Small intestine (tissue), 7 donors: ENCODE results near the gene TMEM132A. TPM values are rescaled to one million over a fixed set of nuclear protein-coding genes. Genes with fewer than 3 reads are reported as not detected.

Experiments used
- DNase-seq, 2 donors: peaks; one replicate each; pipeline versions ENCODE4 v3.0.0 to v3.0.0-alpha.2; 2013
- FAIRE-seq: peaks from 2 replicates; lab custom pipeline; 2012; peaks lifted over from hg19 to GRCh38; lab: Jason Lieb, UNC
- H3K27ac ChIP-seq, 3 donors: one replicate each; pipeline ENCODE4 v1.5.1; 2013; ENCODE audit warnings: low read length in 2 of 3, mild to moderate bottlenecking in 2 of 3, control low read depth in 1 of 3, inconsistent platforms in 1 of 3, low read depth in 1 of 3, moderate library complexity in 1 of 3
- H3K27me3 ChIP-seq, 3 donors: one replicate each; pipeline ENCODE4 v1.6.1; 2013; ENCODE audit warnings: low read length in 3 of 3, inconsistent platforms in 1 of 3; ENCODE audit not compliant: control insufficient read depth in 3 of 3, insufficient read depth in 3 of 3
- H3K36me3 ChIP-seq, 3 donors: one replicate each; pipeline ENCODE4 v1.6.1; 2013; ENCODE audit warnings: low read length in 3 of 3, inconsistent platforms in 1 of 3, low read depth in 1 of 3, mild to moderate bottlenecking in 1 of 3, moderate library complexity in 1 of 3; ENCODE audit not compliant: control insufficient read depth in 3 of 3, insufficient read depth in 2 of 3
- H3K4me1 ChIP-seq, 3 donors: one replicate each; pipeline ENCODE4 v1.6.1; 2013; ENCODE audit warnings: low read length in 2 of 3, inconsistent platforms in 1 of 3, low read depth in 1 of 3, mild to moderate bottlenecking in 1 of 3, moderate library complexity in 1 of 3; ENCODE audit not compliant: control insufficient read depth in 3 of 3, insufficient read depth in 2 of 3
- H3K4me3 ChIP-seq, 3 donors: one replicate each; pipeline ENCODE4 v1.5.1; 2013; ENCODE audit warnings: low read length in 3 of 3, control low read depth in 1 of 3, inconsistent platforms in 1 of 3, low read depth in 1 of 3, mild to moderate bottlenecking in 1 of 3, moderate library complexity in 1 of 3
- H3K9me3 ChIP-seq, 2 donors: one replicate each; pipeline ENCODE4 v1.6.1; 2013; ENCODE audit warnings: low read depth in 1 of 2, low read length in 1 of 2; ENCODE audit not compliant: control insufficient read depth in 2 of 2, insufficient read depth in 1 of 2
- WGBS, 3 donors: extraction: QIAGEN DNeasy Blood & Tissue Kit; methylation state at CpG; one replicate each; pipeline ENCODE4 v1.1.7; 2013; 5-methylcytosine and 5-hydroxymethylcytosine counted together
- polyA plus RNA-seq, 4 donors: library from polyadenylated mRNA; stranded (reverse) in 3 of 4; unstranded in 1 of 4; fragments of 200-250 nt in 3 of 4; fragments of 120-200 nt in 1 of 4; gene quantifications; one replicate each; pipeline versions ENCODE4 v1.2.1 to v1.2.3, GENCODE V29; 2013
- donor health status: healthy with polysubstance abuse.
- donor health status: control.
- donor health status: control.
- donor health status: Bipolar disorder and iron deficiency.
- donor health status: healthy.

The TMEM132A gene
- polyA plus RNA-seq, 4 donors: 0.89 to 8.6 (median 4.0) TPM

- FAIRE-seq (no peak), DNase-seq (no peak)
- no peaks in the 10 kb centered on the region for H3K9me3 ChIP-seq
- peaks cover 0 to 12% (median 0%) of the 10 kb centered on the region in 3 donors for H3K27me3 ChIP-seq
- H3K4me1 ChIP-seq: peaks cover 4 to 13% (median 7%) of the 10 kb centered on the region in 3 donors
- peaks cover 11 to 46% (median 14%) of the 10 kb centered on the region in 3 donors for H3K36me3 ChIP-seq
- H3K4me3 ChIP-seq: no peak overlapping the region
- WGBS, 3 donors: 84 to 90% (median 90%) methylated on average over 23 of the region's 23 CpGs
- no peak overlapping the region for H3K27ac ChIP-seq
Measured at GRCh38 chr11:60921777-60922335, 2.4 kb upstream of the TMEM132A start.

- no peak for DNase-seq
- no peak for FAIRE-seq
- Histone ChIP-seq H3K36me3 (peaks cover 11 to 54% (median 14%) of the 10 kb centered on the region in 3 donors), H3K4me1 (peaks cover 4 to 13% (median 4%) of the 10 kb centered on the region in 3 donors), H3K4me3 (no peak overlapping the region), H3K27me3 (peaks cover 0 to 12% (median 0%) of the 10 kb centered on the region in 3 donors), H3K27ac (no peak overlapping the region), H3K9me3 (no peaks in the 10 kb centered on the region)
- WGBS, 3 donors: 86 to 96% (median 88%) methylated on average over 6 of the region's 6 CpGs
Measured at GRCh38 chr11:60922906-60923305, 1.4 kb upstream of the TMEM132A start.

- WGBS, 3 donors: 83 to 85% (median 85%) methylated on average over 5 of the region's 5 CpGs
- DNase-seq (no peak), FAIRE-seq (no peak)
- Histone ChIP-seq H3K27me3 (peaks cover 0 to 12% (median 0%) of the 10 kb centered on the region in 3 donors), H3K27ac (no peak overlapping the region), H3K9me3 (no peaks in the 10 kb centered on the region), H3K36me3 (peaks cover 11 to 56% (median 14%) of the 10 kb centered on the region in 3 donors), H3K4me1 (peaks cover 4 to 13% (median 4%) of the 10 kb centered on the region in 3 donors), H3K4me3 (no peak overlapping the region)
Measured at GRCh38 chr11:60923326-60923725, 934 bp upstream of the TMEM132A start.

DNA sequence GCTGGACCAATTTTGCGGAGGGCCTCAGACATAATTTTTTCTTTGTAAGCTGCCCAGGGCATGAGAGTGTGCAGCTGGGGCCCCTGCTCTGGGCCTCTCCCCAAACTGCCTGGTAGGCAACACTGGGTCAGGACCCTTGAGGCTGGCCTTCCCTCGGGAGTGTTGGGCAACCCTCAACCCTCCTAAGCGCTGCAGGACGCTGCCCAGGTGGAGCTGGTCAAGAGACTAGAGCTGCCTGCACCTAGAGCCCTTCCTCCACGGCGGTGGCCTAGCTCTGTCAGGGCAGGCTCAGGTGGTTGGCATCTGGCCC, 505 bp upstream of the TMEM132A start:
- Histone ChIP-seq H3K27ac (no peak overlapping the region), H3K9me3 (no peaks in the 10 kb centered on the region), H3K4me1 (peaks cover 2 to 17% (median 4%) of the 10 kb centered on the region in 3 donors), H3K36me3 (peaks cover 11 to 57% (median 14%) of the 10 kb centered on the region in 3 donors), H3K4me3 (peak overlapping the region in 2 of 3 donors; percentile 55 to 60), H3K27me3 (peaks cover 0 to 12% (median 0%) of the 10 kb centered on the region in 3 donors)
- WGBS, 3 donors: 36 to 56% (median 42%) methylated on average over 4 to 6 of the region's 6 CpGs
- DNase-seq (no peak), FAIRE-seq (no peak)

DNA sequence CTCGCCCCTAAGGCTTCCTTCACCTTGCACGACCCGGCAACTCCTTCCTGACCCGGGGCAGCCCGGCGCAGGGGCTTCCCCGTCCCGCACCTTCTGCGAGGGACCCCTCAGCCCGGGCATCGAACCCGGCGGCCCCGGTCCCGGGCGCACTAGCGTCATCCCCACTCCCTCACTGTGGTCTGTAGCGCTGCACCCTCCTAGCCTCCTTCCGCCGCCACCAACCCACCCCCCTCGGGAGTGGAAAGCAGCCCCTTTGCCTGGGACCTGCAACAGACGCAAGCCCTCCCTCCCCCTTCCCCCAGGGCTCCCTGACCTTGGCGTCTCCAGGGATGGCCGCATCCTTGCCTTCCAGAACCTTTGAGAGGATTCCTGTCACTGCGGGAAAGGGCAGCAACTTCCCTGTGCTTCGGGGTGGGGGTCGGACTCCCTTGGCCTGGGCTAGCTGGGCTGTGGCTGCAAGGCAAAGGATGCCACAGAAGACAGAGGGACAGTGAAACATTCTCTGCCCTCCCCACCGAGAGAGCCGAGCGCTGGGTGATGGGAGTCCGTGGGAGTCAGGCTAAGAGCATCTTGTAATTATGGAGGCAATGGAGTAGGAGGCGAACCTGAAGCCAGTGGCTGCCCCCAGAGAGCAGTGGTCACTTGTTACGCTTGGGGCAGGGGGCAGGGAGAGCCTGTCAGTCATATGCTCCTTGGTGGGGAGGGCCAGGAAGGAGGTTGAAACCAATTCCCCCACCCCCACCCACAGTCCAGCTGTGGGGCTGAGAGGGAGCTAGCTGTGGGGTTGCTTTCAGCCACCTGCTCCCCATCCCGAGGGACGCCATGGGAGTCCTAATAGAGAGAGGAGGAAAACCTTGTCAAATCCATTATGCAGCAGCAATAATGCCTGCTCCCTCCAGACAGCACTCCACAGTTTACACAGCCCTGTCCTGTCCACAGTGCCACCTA, 920 bp downstream of the TMEM132A start:
- H3K36me3 ChIP-seq: peaks cover 8 to 61% (median 11%) of the 10 kb centered on the region in 3 donors
- no peaks in the 10 kb centered on the region for H3K9me3 ChIP-seq
- H3K4me1 ChIP-seq: peaks cover 2 to 31% (median 2%) of the 10 kb centered on the region in 3 donors
- H3K27ac ChIP-seq: no peak overlapping the region
- DNase-seq: peak in 1 of 2 donors; percentile 19
- H3K4me3 ChIP-seq: peak overlapping the region; percentile 50 to 60 (median 55)
- WGBS, 3 donors: 2 to 5% (median 5%) methylated on average over 31 to 35 of the region's 35 CpGs
- H3K27me3 ChIP-seq: peaks cover 0 to 12% (median 0%) of the 10 kb centered on the region in 3 donors
- no peak for FAIRE-seq

- Histone ChIP-seq H3K27me3 (peaks cover 0 to 12% (median 0%) of the 10 kb centered on the region in 3 donors), H3K4me1 (peaks cover 2 to 32% (median 2%) of the 10 kb centered on the region in 3 donors), H3K27ac (no peak overlapping the region), H3K4me3 (no peak overlapping the region), H3K36me3 (peaks cover 4 to 60% (median 5%) of the 10 kb centered on the region in 3 donors), H3K9me3 (no peaks in the 10 kb centered on the region)
- DNase-seq (no peak), FAIRE-seq (no peak)
- WGBS, 3 donors: 50 to 76% (median 61%) methylated on average over 6 of the region's 6 CpGs
Measured at GRCh38 chr11:60925868-60926267, 1.6 kb downstream of the TMEM132A start.

DNA sequence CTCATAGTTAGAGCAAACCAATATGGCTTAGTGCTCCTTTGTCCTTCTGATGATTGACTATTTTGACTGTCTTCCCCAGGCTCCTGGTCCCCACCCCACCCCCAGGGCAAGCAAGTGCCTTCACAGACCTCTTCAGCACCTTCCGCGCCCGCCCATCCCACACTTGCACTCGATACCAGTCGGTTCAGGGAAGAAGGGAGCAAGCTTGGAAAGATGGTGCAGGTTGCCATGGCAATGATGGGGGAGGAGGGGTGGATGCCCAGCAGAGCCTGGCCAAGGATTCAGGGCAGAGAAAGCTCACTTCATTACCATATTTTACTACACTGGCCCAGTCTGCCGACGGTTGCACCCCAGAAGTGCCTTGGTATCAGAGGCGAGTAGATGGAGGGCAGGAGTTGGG, 2.2 kb downstream of the TMEM132A start:
- Histone ChIP-seq H3K4me1 (peaks cover 2 to 32% (median 2%) of the 10 kb centered on the region in 3 donors), H3K36me3 (peaks cover 2 to 58% (median 2%) of the 10 kb centered on the region in 3 donors), H3K4me3 (no peak overlapping the region), H3K9me3 (no peaks in the 10 kb centered on the region), H3K27me3 (peaks cover 0 to 12% (median 0%) of the 10 kb centered on the region in 3 donors), H3K27ac (no peak overlapping the region)
- FAIRE-seq (no peak), DNase-seq (no peak)
- WGBS, 3 donors: 90 to 94% (median 93%) methylated on average over 7 to 8 of the region's 8 CpGs

GRCh38 chr11:60927061-60927592, 2.9 kb downstream of the TMEM132A start:
- H3K4me1 ChIP-seq: peaks cover 2 to 32% (median 2%) of the 10 kb centered on the region in 3 donors
- no peaks in the 10 kb centered on the region for H3K9me3 ChIP-seq
- no peak overlapping the region for H3K4me3 ChIP-seq
- H3K27ac ChIP-seq: no peak overlapping the region
- H3K27me3 ChIP-seq: peaks cover 0 to 12% (median 0%) of the 10 kb centered on the region in 3 donors
- DNase-seq (no peak), FAIRE-seq (no peak)
- 72 to 90% (median 82%) methylated on average over 8 of the region's 8 CpGs for WGBS, 3 donors
- H3K36me3 ChIP-seq: peaks cover 0 to 58% (median 0%) of the 10 kb centered on the region in 3 donors
